Activated CD4-positive, CD25-positive, alpha-beta regulatory T cell treated with anti-CD3 and anti-CD28 coated beads, Interleukin-2, amount 50 U/mL, for 24 hours (primary cell): ENCODE results near the gene PACS2.
A peak's percentile ranks its signal among the peaks of the same experiment; 100 is the strongest.
"Not testable (repeated sequence)": the region's sequence is repeated elsewhere in the genome, so short reads cannot be mapped to it uniquely, and the experiment has no call there.

Experiments used
- ATAC-seq, 2 donors: fragments of 150-1000 bp; cut with Tn5 transposase; one replicate each; pipeline ENCODE4 v1.10.0; 2021; ENCODE audit warnings: mild to moderate bottlenecking in 1 of 2, moderate library complexity in 1 of 2

Gene PACS2

DNA sequence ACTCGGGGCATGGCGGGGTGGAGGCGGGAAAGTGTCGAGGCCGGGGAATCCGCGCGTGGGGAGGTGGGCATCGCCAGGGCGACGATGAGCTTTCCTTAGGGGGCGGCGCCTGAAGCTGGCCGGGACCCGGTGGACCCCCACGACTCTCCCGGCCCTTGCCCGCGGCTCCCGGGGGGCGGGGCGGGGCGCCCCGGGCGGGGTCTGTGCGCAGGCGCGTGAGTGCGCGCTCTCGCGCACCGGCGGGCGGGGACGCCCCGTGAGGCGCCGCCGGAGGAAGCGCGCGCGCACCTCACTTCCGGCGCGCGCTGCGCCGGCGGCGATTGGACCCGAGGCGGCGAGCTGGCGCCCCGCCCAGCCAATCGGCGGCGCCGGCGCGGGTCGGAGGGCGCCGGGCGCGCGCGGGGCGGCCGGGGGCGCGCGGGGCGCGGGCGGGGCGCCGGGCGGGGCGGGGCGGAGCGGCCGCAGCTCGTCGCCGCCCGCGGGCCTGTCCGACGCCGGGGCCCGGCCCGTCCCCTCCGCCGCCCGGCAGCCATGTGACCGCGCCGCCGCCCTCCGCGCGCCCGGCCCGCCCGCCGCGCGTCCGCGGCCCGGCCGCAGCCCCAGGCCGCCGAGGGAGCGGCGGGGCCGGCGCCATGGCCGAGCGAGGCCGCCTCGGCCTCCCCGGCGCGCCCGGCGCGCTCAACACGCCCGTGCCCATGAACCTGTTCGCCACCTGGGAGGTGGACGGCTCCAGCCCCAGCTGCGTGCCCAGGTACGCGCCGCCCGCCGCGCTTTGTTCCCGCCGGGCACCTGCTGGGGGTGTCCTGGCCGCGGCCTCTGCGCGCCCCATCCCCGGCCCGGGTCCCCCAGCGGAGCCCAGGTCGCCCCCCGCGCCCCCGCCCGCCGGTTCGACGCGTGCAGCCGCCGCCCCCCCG, at the start of gene PACS2:
PACS2 (plus strand) TSS at position 462 of the 914 bp plus-strand sequence; CDS start at position 633, 171 bp downstream.
- ATAC-seq: peak; percentile 75 to 77

DNA sequence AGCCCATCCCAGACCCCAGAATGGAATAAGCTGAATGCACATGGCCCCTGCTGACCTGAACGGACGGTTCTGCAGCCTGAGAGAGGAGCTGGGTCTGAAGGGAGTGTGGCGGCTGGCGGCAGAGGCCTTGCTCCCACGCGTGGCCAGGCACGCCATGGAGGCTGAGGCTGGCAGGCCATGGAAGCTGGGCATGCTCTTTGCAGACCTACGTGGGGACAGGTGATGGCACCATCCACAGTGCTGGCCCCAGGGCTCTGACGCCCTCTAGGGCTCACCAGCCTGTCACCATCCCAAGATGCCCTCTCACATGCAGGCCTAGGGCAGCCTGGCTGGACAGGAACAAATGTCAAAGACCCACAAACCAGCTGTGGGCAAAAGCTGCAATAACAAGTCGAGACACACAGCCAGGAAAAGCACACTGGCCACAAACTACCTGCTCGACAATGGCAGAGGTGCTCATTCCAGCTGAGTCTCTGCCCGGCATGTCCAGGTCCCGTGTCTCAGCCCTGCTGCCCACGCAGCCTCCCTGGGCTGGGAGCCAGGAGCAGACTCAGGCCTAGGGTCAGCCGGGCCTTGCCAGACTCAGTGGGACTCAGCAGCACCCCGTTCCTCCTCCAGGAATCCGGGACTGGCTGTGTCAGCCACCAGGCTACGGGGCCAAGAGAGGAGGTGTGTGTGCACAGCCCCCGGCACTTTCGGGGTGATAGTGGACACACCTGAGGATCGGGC, 46.6 kb upstream of the PACS2 start:
- no peak for ATAC-seq

DNA sequence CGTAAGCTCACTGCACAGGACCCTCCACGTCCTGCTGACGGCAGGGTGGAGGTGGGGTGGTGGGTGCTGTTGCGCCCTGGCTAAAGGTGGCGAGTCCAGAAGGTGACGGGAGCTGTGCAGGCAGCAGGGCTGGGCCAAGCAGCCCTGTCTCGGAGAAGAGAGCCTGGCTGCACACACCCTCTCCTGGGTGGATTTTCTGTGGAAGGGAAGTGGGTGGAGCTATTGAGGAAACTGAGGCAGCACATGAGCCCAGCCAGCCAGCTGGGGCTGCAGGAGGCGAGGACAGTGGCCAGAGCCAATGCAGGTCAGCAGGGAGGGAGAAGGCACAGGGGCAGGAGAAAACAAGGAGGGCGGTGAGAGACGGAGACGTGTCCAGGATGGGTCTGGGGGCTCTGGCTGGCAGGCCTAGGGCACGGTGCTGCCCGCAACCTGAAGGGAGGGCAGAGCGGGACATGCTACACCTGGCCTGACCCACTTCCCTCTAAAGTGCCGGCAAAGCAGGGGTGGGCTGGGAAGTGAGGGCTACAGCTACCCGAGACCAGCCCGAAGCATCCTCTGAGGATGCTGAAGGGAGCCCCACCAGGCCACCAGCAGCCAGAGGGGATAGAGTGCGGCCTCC, 45.7 kb upstream of the PACS2 start:
- no peak for ATAC-seq

DNA sequence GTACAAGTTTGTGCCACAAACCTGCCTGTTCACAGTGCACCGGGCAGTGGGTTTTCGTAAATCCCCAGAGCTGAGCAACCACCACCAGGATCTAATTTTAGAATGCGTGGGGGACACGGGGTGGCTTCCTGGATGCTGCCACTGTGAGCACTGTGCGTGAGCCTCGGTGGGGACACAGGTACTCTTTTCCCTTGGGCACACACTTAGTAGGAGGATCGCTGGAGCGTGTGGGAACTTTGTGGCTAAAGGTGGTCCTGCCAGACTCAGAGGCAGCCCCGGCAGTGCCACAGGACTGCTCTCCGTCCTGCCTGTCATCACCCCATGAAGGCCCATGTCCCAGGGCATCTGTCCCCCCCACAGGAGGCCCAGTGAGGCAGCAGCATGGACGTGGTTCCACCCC, 45.1 kb upstream of the PACS2 start:
- no peak for ATAC-seq

DNA sequence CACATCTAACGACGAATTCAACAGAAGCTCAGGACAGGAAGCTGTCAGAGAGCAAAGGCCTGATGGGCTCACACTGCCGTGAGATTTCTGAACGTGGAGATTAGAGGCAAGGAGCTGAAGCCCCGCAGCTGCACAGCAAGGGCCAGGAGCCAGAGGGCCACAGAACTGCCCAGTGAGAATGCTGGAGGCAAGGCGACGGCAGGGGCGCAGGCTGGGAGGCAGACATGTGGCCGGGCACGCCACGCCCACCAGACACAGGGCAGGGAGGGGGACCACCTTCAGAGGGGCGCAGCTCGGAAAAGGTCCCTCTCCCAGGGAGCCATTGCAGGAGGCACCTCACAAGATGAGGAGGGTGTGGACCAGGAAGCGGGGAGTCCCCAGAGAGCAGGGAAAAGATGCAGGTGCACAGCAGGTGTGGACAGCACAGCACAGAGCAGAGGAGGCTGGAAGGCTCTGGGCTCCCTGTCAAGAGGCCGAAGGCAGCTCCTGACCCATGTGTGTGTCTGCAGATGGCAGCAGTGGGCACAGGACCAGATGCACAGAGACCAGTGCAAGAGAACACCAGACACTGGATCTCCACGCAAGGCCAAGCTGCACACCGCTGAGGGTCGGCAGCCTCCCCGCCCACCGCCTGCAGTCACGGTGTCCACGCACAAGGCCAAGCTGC, 43.2 kb upstream of the PACS2 start:
- ATAC-seq: no peak

DNA sequence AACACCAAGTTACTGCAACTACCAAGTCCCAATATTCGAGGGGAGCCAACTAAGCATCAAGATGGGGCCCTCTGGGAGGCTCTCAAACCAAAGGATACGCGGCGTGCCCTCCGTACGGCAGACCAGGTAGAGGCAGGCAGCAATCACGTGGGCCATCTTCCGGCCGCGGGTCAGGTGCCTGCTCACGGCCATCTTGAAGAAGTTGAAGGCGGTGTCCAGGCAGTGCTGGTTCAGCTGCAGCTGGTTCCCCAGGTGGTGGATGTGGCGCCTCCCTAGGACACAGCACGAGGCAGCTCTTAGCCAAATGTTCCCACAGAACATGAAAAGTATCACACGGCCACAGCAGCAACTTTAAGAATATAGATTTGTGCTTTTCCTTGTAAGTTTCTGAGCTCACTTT, 41.9 kb upstream of the PACS2 start:
- no peak for ATAC-seq

DNA sequence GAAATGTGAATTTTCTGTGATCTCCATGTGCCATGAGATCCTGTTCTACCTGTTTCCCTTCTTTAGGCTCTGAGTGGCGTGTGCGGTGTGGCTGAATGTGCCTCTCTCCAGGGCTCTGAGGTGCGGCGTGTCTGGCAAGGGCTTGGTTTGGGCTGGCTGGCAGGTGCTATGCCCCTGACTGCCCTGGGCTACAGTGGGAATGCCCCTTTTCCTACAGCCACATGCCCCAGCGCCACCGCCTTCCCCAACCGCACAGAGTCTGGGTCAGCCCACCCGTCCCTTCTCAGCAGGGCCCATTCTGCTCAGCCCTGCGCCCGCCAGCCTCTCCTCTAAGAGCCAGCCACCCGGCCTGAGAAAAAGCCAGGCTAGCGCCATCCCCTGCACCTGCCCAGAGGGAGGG, 41.5 kb upstream of the PACS2 start:
- no peak for ATAC-seq

DNA sequence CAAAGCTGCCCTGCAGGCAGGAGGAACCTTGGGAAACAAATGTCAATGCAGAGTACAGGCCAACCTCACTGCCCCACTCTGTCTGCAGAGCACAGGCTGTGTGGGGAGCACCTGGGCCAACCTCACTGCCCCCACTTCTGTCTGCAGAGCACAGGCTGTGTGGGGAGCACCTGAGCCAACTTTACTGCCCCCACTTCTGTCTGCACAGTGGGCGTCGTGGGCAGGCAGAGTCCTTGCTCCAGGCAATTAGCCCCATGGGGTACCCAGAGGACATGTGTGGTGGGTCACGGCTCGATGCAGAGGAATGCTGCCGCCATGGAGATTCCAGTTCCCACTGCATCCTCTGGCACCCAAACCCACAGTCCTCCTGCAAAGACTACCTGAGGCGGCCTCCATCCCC, 39.9 kb upstream of the PACS2 start:
- ATAC-seq: no peak

DNA sequence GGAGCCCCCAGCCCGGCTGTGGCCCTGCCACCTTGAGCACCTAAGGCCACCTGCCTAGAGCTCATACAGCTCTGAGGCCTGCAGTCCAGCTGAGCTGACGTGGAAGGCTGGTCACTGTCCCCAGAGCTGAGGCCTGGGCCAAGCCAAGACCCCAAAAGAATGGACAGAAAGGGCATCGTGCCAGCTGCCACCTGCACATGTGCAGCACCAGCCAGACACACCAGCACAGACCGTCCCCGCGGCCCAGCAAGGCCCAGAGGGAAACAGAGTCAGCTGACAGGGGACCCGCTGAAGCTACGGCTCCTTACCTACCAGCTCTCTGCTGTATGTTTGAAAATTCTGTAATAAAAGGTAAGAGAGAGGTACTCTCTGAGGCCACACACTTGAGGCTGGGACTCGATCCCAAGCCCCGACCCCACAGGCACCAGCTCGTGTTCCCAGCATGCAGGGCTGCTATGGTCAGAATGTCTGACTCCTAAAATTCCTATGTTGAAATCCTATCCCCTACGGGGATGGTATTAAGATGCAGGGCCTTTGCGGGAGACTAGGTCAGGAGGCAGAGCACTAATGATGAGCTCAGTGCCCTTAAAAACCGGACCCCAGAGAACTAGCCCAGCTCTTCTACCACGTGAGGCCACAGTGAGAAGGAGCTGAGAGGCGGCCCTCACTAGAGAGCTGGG, 39.1 kb upstream of the PACS2 start:
- no peak for ATAC-seq

DNA sequence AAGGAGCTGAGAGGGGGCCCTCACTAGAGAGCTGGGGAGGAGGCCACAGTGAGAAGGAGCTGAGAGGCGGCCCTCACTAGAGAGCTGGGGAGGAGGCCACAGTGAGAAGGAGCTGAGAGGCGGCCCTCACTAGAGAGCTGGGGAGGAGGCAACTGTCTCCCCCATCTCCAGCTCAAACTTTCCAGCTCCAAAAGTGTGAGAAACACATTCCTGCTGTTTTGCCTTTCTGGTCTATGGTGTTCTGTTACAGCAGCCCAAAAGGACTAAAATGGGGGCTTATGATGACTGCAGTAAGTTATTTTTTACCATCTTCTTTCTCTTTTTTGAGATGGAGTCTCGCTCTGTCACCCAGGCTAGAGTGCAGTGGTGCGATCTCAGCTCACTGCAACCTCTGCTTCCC, 37.1 kb upstream of the PACS2 start:
- not testable (repeated sequence) for ATAC-seq

DNA sequence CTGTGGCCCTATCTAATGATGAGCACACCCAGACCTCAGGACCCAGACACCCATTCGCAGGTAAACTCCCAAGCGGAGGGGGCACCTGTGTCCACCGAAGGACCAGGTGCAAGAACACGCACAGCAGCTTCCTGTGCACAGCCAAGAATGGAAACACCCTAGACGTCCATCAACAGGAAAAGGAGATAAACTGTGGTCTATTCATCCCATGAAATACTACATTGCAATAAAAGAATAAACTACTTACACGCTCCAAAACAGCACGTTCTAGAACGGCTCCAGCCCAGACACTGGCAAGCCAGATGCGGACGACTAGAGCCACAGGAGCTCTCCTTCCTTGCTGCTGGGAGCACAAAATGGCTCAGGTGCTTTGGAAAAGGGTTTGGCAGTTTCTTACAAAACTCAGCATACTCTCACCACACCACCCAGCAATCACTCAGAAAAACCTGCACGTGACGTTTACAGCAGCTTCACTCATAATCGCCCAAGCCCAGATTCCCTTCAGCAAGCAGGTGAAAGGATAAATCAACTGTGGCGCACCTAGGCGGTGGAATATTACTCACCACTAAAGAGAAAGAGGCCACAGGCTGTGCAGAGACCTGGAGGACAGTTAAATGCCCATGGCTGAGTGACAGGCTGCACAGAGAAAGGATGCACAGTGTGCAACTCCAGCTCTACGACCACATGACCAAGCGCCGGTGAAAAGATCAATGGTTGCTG, 34.7 kb upstream of the PACS2 start:
- no peak for ATAC-seq

DNA sequence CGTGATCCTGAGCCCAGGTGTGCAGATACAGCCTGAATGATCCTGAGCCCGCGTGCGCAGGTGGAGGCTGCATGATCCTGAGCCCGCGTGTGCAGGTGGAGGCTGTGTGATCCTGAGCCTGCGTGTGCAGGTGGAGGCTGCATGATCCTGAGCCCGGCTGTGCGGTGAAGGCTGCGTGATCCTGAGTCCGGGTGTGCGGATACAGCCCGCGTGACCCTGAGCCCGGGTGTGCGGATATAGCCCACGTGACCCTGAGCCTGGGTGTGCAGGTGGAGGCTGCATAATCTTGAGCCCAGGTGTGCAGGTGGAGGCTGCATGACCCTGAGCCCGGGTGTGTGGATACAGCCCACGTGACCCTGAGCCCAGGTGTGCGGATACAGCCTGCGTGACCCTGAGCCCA, 34.0 kb upstream of the PACS2 start:
- no peak for ATAC-seq

DNA sequence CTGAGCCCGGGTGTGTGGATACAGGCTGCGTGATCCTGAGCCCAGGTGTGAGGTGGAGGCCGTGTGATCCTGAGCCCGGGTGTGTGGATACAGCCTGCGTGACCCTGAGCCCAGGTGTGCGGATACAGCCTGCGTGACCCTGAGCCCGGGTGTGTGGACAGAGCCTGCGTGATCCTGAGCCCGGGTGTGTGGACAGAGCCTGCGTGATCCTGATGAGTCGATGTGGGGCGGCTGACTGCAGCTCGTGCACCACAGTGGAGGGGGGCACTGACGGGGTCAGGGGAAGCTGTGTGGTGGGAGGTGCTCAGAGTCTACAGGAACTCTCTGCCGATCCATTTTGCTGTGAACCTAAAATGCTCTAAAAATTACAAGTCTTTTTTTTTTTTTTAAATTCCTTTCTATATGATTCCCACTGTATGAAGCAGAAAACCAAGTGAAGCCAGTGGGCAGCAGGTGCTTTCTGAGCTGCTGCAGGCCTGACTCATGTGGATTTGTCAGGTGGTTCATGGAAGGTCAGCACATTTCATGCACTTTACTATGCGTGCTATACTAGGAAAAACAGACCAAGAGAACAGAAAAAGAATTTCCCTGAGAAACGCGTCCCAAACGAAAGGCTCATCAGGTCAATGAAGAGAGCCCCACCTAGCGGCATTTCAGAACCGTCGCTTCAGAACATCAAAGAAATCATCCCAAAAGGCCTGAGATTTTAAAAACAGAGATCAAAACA, 33.0 kb upstream of the PACS2 start:
- no peak for ATAC-seq

DNA sequence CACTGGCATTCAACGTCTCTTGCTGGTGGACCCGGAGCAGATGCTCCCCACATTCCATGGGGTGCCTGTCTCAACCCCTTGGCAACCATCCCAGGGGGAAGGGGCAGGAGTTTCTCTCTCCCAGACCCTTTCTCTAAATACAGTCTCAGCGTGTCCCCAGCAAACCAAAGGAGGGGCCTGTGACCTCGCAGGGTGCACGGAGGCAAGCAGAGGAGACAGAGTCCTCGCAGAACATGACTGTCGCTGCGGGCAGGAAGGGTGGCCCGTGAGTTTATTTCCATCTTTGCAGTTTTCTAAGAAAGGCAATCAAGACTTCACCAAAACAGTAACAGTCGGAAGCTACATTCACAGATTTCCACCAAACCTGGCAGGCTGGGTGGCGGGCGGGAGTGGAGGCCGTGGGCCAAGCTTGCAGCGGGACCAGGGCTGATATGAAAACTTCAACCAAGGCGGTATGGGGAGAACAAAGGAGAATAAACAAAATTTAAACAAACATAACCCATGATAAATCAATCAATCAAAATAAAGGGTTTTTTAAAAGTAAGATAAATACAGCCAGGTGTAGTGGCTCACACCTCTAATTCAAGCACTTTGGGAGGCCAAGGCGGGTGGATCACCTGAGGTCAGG, 32.3 kb upstream of the PACS2 start:
- ATAC-seq: no peak

DNA sequence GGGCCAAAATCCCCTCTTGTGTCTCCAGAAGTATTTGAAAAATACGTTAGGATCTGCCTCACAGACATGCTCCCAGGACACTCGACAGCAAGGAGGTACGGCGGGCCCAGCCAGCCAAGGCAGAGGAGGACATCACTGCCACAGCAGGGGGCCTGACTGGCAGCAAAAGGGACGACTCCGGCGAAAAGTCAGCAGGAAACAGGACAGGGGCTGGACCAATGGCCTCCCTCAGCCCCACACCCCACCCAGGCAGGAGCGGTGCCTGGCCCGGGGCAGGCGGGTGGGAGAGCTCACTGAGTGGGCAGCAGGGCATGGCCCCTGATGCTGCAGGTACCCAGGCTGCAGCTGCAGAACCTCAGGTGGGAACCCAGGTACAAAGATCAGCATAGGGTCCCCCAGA, 31.5 kb upstream of the PACS2 start:
- ATAC-seq: no peak

DNA sequence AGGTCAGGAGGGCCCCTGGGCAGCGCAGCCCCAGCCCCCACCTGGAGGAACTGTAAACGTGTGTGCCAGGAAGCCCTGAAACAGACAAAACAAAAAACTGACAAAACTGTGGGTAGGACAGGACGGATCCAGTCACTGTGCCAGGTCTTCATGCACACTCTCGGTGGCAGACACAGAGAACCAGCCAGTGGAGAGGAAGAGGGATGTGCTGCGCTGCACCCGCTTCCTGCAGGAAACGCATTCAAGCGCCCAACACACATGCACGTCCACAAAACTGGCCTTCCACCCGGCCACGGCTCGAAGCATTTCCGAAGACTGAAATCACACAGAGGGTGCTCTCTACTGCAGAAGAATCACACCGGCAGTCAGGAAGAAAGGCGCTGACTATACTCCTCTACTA, 30.6 kb upstream of the PACS2 start:
- no peak for ATAC-seq

DNA sequence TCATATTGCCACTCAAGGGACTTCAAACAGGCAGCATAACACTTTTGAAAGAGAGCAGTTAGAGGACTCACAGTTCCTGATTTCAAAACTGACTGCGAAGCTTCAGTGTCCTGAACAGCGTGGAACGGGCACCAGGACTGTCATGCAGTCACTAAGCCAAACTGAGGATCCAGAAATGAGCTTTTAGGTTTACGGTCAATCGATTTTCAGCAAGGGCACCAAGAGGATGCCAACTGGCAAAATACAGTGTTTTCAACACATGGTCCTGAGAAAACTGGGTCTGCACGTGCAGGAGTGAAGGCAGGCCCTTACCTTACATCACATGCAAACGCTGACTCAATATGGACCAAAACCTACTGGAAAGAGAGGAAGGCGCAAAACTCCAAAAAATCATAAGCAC, 29.4 kb upstream of the PACS2 start:
- ATAC-seq: no peak

DNA sequence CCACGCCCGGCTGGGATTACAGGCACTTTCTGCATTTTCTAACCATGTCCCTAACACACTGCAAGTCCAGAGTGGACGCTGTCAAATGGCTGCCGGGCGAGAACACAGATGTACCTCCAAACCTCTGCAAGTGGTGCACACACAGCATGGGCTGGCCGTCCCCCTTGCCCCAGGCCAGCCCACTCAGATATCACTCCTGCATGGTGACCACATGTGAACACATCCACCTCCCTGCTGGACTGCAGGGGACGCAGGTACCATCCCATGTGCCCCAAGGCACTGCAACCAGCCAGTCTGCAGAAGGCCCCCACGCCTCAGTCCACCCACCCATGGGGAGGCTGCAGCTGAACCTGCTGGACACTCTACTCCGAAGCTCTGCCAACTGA, 27.8 kb upstream of the PACS2 start:
- no peak for ATAC-seq

DNA sequence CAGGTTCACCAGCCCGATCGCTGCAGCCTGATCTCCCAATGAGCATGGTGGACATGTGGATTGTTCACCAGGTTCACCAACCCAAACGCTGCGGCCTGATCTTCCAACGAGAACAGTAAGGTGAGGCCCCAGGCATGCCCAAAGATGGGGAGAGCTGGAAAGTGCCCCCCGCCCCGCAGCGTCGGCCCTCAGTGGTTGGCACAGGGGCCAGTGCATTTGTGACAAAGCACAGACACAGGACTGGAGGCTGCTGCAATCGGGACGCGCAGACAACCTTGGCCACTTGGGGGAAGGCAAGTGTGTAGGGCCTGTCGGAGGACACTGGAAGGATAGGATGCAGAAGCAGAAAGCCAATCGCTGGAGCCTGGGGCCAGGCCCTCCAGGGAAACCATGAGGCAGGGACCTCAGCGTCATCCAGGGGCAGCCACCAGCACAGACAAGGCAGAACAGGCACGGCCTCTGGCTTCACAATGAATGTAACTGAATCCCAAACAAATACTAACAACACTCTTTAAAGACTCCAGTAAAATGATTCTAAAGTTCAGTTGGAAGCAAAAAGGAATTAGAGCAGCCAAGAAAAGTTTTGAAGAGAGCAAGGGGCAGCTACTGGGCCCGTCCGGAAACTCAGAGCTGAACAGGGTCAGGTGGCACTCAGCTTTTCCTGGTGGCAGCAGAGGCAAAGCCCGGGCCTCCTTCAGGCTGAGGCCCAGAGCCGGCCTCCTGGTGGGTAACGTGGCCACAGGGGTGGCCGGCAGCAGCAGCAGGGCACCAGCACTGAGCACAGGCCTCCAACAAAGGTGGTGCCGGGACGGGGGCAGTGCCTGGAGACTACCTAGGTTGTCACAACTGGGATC, 27.1 kb upstream of the PACS2 start:
- no peak for ATAC-seq

DNA sequence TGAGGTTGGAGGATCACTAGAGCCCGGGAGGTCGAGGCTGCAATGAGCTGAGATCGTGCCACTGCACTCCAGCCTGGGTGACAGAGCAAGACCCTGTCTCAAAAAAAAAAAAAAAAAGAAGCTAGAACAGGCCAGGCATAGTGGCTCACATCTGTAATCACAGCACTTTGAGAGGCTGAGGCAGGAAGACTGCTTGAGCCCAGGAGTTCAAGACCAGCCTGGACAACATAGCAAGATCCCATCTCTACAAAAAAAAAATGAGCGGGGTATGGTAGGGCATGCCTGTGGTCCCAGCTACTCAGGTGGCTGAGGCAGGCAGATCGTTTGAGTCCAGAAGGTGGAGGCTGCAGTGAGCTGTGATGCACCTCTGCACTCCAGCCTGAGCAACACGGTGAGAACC, 25.6 kb upstream of the PACS2 start:
- ATAC-seq: not testable (repeated sequence)
